Colonic mucosa (tissue), 4 donors: ENCODE data around the gene MRPL54. TPM values are rescaled to one million over a fixed set of nuclear protein-coding genes. Genes with fewer than 3 reads are reported as not detected.

Experiments used
- DNase-seq: peaks from one replicate; pipeline ENCODE4 v3.0.0-alpha.2; 2020
- H3K27ac ChIP-seq: fragments of 200-600 bp; one replicate; pipeline ENCODE4 v1.8.0; 2021
- H3K27me3 ChIP-seq: fragments of 200-600 bp; one replicate; pipeline ENCODE4 v1.8.0; 2021
- H3K36me3 ChIP-seq: fragments of 200-600 bp; one replicate; pipeline ENCODE4 v1.8.0; 2021
- H3K4me1 ChIP-seq: fragments of 200-600 bp; one replicate; pipeline ENCODE4 v1.8.0; 2021; ENCODE audit warnings: mild to moderate bottlenecking
- H3K4me3 ChIP-seq: fragments of 200-600 bp; one replicate; pipeline ENCODE4 v1.8.0; 2021
- H3K9ac ChIP-seq, 2 donors: one replicate each; pipeline ENCODE4 v1.7.0; 2013; ENCODE audit warnings: control low read depth in 2 of 2, low read depth in 2 of 2, low read length in 2 of 2
- H3K9me3 ChIP-seq: fragments of 200-600 bp; one replicate; pipeline ENCODE4 v1.8.0; 2021
- intact Hi-C: fragments of 100-400 bp; cut with DNase I; formaldehyde crosslinking; loops from one replicate; pipeline ENCODE4 v1.14.1; 2022
- total RNA-seq, 2 donors: library from RNA; stranded (reverse); fragmentation: NEBNext Ultra II Directional in 1 of 2; extraction: Animal tissue kit (Norgen Biotek cat#: 25700) in 1 of 2; gene quantifications; one replicate each; pipeline ENCODE4 v1.2.1, GENCODE V29; 2021
- TF ChIP-seq, protein P1 (sequence below): fragments of 200-600 bp; IDR thresholded peaks from one replicate; pipeline ENCODE4 v1.8.0; 2022; ENCODE audit warnings: antibody characterized with exemption, mild to moderate bottlenecking
- donor health status: healthy.
- donor health status: DM: no; HTN: no; CAD: no.
- donor health status: DM: no; HTN: no; CAD: no.

MRPL54 gene
- total RNA-seq: 10 to 100 TPM; 73.7 to 86.9 TPM

- H3K4me1 ChIP-seq: peaks cover 7% of the 10 kb centered on the region
- TF ChIP-seq, protein P1, sequence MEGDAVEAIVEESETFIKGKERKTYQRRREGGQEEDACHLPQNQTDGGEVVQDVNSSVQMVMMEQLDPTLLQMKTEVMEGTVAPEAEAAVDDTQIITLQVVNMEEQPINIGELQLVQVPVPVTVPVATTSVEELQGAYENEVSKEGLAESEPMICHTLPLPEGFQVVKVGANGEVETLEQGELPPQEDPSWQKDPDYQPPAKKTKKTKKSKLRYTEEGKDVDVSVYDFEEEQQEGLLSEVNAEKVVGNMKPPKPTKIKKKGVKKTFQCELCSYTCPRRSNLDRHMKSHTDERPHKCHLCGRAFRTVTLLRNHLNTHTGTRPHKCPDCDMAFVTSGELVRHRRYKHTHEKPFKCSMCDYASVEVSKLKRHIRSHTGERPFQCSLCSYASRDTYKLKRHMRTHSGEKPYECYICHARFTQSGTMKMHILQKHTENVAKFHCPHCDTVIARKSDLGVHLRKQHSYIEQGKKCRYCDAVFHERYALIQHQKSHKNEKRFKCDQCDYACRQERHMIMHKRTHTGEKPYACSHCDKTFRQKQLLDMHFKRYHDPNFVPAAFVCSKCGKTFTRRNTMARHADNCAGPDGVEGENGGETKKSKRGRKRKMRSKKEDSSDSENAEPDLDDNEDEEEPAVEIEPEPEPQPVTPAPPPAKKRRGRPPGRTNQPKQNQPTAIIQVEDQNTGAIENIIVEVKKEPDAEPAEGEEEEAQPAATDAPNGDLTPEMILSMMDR: no peak
- peak within 1 kb of the TSS; percentile 90 for H3K27ac ChIP-seq
- intact Hi-C loops: loop anchor here (10.0 kb wide), 1 partner anchor 52 kb away; no protein-coding TSS in a partner anchor
- DNase-seq: peak; percentile 99
- H3K27me3 ChIP-seq: no peaks in the 10 kb centered on the region
- peak within 1 kb of the TSS; percentile 80 for H3K4me3 ChIP-seq
- H3K9me3 ChIP-seq: no peaks in the 10 kb centered on the region
- H3K9ac ChIP-seq: peak within 1 kb of the TSS; percentile 84 to 85
- H3K36me3 ChIP-seq: no peaks in the 10 kb centered on the region
Observed at GRCh38 chr19:3762501-3763459, at the start of gene MRPL54. Gene MRPL54 (plus strand): TSS chr19:3762682. CDS start chr19:3762701, 19 bp downstream.

DNA sequence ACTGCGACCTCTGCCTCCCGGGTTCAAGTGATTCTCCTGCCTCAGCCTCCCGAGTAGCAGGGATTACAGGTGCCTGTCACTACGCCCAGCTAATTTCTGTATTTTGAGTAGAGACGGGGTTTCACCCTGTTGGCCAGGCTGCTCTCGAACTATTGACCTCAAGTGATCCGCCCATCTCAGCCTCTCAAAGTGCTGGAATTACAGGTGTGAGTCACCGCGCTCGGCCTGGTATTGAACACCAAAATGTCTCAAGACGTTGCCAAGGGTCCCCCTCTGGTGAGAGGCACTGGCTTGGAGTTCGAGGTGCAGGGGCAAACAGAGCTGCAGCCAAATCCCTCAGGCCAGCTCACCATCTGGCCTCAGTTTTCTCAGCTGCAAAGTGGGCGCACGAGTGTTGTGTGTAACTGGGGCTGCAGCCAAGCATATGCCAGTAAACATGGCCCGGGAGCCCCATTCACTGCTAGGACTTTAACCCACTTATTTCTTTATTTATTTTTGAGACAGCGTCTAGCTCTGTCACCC is 46.3 kb upstream of the MRPL54 start:
- H3K9ac ChIP-seq: no peak overlapping the region
- no peak overlapping the region for H3K4me3 ChIP-seq
- H3K9me3 ChIP-seq: no peaks in the 10 kb centered on the region
- H3K27me3 ChIP-seq: no peaks in the 10 kb centered on the region
- no peak overlapping the region for H3K27ac ChIP-seq
- intact Hi-C loops: no loop called here
- peaks cover 4% of the 10 kb centered on the region for H3K4me1 ChIP-seq
- peak; percentile 49 for DNase-seq
- TF ChIP-seq, protein P1: no peak
- H3K36me3 ChIP-seq: no peaks in the 10 kb centered on the region

DNA sequence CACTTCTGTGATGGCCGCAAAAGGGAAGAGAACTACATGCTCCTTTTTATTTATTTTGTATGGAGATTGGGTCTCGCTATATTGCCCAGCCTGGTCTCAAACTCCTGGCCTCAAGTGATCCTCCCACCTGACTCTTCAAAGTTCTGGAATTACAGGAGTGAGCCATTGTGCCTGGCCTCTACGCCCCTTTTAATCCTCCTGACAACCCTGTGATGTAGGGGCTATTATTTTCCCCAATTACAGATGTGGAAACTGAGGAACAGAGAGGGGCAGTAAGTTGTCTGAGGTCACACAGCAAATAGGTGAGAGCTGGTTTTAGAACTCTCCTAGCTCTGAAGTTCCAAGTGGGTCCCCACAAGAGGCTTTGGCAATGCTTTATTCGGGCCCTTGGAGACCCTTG is 42.6 kb upstream of the MRPL54 start:
- peak overlapping the region; percentile 64 for H3K27ac ChIP-seq
- TF ChIP-seq, protein P1: no peak
- H3K4me1 ChIP-seq: peaks cover 8% of the 10 kb centered on the region
- no peak for DNase-seq
- H3K27me3 ChIP-seq: no peaks in the 10 kb centered on the region
- intact Hi-C loops: no loop called here
- no peaks in the 10 kb centered on the region for H3K36me3 ChIP-seq
- H3K9me3 ChIP-seq: no peaks in the 10 kb centered on the region
- peak overlapping the region in 1 of 2 donors; percentile 3 for H3K9ac ChIP-seq
- no peak overlapping the region for H3K4me3 ChIP-seq

DNA sequence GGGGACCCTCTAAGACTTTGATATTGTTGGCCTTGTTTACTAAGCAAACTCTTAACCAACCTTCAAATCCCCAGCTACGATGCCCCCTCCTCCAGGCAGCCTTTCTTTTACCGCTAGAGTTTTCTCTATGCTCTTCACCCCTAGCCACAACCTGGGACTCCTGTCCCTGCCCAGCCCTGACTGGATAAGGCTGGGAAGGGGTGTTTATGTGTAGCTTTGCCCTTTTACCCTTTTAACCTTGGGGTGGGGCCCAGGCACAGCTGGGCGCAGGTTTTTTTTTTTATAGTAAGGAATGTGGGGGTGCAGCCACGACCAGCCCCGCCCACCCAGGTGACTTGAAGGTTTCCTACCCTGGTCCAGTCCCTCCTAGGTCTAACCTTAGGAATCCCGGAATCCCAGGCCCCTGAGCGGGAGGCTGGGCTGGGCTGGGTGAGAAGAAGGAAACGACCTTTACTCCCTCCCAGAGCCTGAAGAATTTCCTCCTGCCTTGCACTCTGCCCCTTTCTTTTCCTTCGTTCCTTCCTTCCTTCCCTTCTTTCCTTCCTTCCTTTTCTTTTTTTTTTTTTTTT is 42.0 kb upstream of the MRPL54 start:
- TF ChIP-seq, protein P1: no peak
- H3K4me1 ChIP-seq: peaks cover 11% of the 10 kb centered on the region
- peak; percentile 93 for DNase-seq
- peak overlapping the region; percentile 83 for H3K27ac ChIP-seq
- intact Hi-C loops: no loop called here
- no peaks in the 10 kb centered on the region for H3K9me3 ChIP-seq
- H3K36me3 ChIP-seq: no peaks in the 10 kb centered on the region
- peak overlapping the region in 1 of 2 donors; percentile 3 for H3K9ac ChIP-seq
- peak overlapping the region; percentile 45 for H3K4me3 ChIP-seq
- H3K27me3 ChIP-seq: no peaks in the 10 kb centered on the region

GRCh38 chr19:3721131-3721886 is 41.2 kb upstream of the MRPL54 start:
- peak overlapping the region; percentile 52 to 72 for H3K9ac ChIP-seq
- TF ChIP-seq, protein P1: no peak
- no peaks in the 10 kb centered on the region for H3K27me3 ChIP-seq

More at GRCh38 chr19:3721131-3721886, 41.2 kb upstream of the MRPL54 start:
- intact Hi-C loops: no loop called here
- Histone ChIP-seq H3K36me3 (no peaks in the 10 kb centered on the region), H3K9me3 (no peaks in the 10 kb centered on the region), H3K27ac (peak overlapping the region; percentile 83), H3K4me1 (peaks cover 20% of the 10 kb centered on the region), H3K4me3 (peak overlapping the region; percentile 45)
- DNase-seq: peak; percentile 97
